Measurements from ENCODE around the gene ACKR4.

GRCh38 chr3:132605374-132605792 is 8.3 kb downstream of the ACKR4 start:
- no peak for TF ChIP-seq USF1 (CRISPR knock-in tag; IDR thresholded peaks at IDR 0.05)
- no peak for TF ChIP-seq MAX (CRISPR knock-in tag; IDR thresholded peaks at IDR 0.05)
- TF ChIP-seq CTCF (IDR thresholded peaks at IDR 0.05): no peak
- no peak for TF ChIP-seq E2F5 (CRISPR knock-in tag; IDR thresholded peaks at IDR 0.05)
- TF ChIP-seq CREM (CRISPR knock-in tag; IDR thresholded peaks at IDR 0.05): no peak
- TF ChIP-seq USF2 (CRISPR knock-in tag; IDR thresholded peaks at IDR 0.05): no peak
- no peak for TF ChIP-seq JUN (CRISPR knock-in tag; IDR thresholded peaks at IDR 0.05)
